ENCODE measurements around the gene GIT2.

DNA sequence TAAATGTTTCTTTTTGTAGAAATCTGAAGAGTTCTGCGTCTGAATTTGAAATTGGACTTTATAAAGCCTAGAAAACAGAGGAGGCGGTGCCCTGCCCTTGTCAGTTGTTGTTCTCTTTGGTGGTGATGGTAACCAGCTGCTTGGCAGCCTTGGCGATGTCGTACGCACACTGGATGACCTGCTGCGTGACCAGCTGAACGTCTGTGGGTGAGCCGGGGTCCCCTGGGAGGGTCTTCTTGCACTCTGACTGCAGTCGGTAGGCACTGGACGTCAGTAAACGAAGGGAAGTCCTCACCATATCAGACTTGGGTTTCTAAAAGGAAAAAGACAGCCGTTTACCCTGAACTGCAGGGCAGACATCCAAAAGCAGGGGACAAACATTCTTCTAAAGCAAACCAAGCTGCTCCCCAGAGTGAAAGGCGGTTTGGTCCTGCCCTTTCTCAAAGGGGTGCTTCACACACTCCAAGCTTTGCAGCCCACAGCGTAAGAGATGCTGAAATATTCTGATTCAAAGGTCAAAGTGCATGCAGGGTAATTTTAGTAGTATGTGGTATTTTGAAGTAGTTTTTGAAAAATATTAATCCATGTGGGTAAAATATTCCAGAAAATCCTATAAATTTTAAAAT lies 63.2 kb downstream of the GIT2 start:
- TF ChIP-seq, protein P1, sequence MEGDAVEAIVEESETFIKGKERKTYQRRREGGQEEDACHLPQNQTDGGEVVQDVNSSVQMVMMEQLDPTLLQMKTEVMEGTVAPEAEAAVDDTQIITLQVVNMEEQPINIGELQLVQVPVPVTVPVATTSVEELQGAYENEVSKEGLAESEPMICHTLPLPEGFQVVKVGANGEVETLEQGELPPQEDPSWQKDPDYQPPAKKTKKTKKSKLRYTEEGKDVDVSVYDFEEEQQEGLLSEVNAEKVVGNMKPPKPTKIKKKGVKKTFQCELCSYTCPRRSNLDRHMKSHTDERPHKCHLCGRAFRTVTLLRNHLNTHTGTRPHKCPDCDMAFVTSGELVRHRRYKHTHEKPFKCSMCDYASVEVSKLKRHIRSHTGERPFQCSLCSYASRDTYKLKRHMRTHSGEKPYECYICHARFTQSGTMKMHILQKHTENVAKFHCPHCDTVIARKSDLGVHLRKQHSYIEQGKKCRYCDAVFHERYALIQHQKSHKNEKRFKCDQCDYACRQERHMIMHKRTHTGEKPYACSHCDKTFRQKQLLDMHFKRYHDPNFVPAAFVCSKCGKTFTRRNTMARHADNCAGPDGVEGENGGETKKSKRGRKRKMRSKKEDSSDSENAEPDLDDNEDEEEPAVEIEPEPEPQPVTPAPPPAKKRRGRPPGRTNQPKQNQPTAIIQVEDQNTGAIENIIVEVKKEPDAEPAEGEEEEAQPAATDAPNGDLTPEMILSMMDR (IDR thresholded peaks at IDR 0.05) = no peak
- no peak for TF ChIP-seq POLR2A (IDR thresholded peaks at IDR 0.05)

Measured in esophagus squamous epithelium (tissue), 4 donors.